NCI-H1105 (cell line): ENCODE data around the gene ARHGAP29.
"Not testable (repeated sequence)": the region's sequence is repeated elsewhere in the genome, so short reads cannot be mapped to it uniquely, and the experiment has no call there.

Experiments
- DNase-seq: peaks from one replicate; lab custom pipeline; 2025; lab: John Stamatoyannopoulos, UW

Gene ARHGAP29

GRCh38 chr1:94165843-94166242, 71.5 kb downstream of the ARHGAP29 start:
- no peak for DNase-seq

GRCh38 chr1:94164885-94165284, 72.5 kb downstream of the ARHGAP29 start:
- DNase-seq: not testable (repeated sequence)

GRCh38 chr1:94164121-94164520, 73.3 kb downstream of the ARHGAP29 start:
- not testable (repeated sequence) for DNase-seq

GRCh38 chr1:94163249-94163648, 74.1 kb downstream of the ARHGAP29 start:
- DNase-seq: not testable (repeated sequence)

- DNase-seq: no peak
Observed at GRCh38 chr1:94160811-94161210, 76.6 kb downstream of the ARHGAP29 start.

- no peak for DNase-seq
Observed at GRCh38 chr1:94156096-94156625, 81.2 kb downstream of the ARHGAP29 start.

- DNase-seq: no peak
Observed at GRCh38 chr1:94154989-94155388, 82.4 kb downstream of the ARHGAP29 start.

GRCh38 chr1:94153133-94153532, 84.3 kb downstream of the ARHGAP29 start:
- no peak for DNase-seq

- not testable (repeated sequence) for DNase-seq
Observed at GRCh38 chr1:94149166-94149565, 88.2 kb downstream of the ARHGAP29 start.

- DNase-seq: no peak
Observed at GRCh38 chr1:94146273-94146672, 91.1 kb downstream of the ARHGAP29 start.

GRCh38 chr1:94144836-94145235, 92.5 kb downstream of the ARHGAP29 start:
- no peak for DNase-seq

- peak; percentile 77 for DNase-seq
Observed at GRCh38 chr1:94143809-94144176, 93.6 kb downstream of the ARHGAP29 start.

- no peak for DNase-seq
Observed at GRCh38 chr1:94143173-94143808, 94.1 kb downstream of the ARHGAP29 start.

GRCh38 chr1:94142583-94142982, 94.8 kb downstream of the ARHGAP29 start:
- no peak for DNase-seq

GRCh38 chr1:94142022-94142421, 95.4 kb downstream of the ARHGAP29 start:
- no peak for DNase-seq

- no peak for DNase-seq
Observed at GRCh38 chr1:94132111-94132510, 105.3 kb downstream of the ARHGAP29 start.

GRCh38 chr1:94130851-94131595, 106.4 kb downstream of the ARHGAP29 start:
- DNase-seq: no peak

GRCh38 chr1:94126651-94127050, 110.7 kb downstream of the ARHGAP29 start:
- DNase-seq: no peak

GRCh38 chr1:94125551-94126514, 111.6 kb downstream of the ARHGAP29 start:
- DNase-seq: no peak

GRCh38 chr1:94124538-94124937, 112.8 kb downstream of the ARHGAP29 start:
- no peak for DNase-seq

GRCh38 chr1:94122201-94122970, 115.0 kb downstream of the ARHGAP29 start:
- no peak for DNase-seq
